Astrocyte of the spinal cord (primary cell): Measurements from ENCODE around the gene OPCML.

Experiments
- DNase-seq: peaks from one replicate; pipeline ENCODE4 v3.0.0; 2011; ENCODE audit warnings: low read depth, low spot score
- H3K4me3 ChIP-seq: 2 replicates; pipeline ENCODE4 v1.5.1; 2011; ENCODE audit warnings: low read depth, mild to moderate bottlenecking, low read length, moderate library complexity
- in situ Hi-C: cut with HindIII; loops from 2 replicates; pipeline ENCODE4 v1.10.0; 2017; ENCODE audit warnings: low sequenced_read_pairs
- TF ChIP-seq, protein P1 (sequence below): IDR thresholded peaks from 2 replicates; pipeline ENCODE4 v1.5.1; 2012; ENCODE audit warnings: low read depth, mild to moderate bottlenecking, low read length, inconsistent platforms

Gene OPCML

DNA sequence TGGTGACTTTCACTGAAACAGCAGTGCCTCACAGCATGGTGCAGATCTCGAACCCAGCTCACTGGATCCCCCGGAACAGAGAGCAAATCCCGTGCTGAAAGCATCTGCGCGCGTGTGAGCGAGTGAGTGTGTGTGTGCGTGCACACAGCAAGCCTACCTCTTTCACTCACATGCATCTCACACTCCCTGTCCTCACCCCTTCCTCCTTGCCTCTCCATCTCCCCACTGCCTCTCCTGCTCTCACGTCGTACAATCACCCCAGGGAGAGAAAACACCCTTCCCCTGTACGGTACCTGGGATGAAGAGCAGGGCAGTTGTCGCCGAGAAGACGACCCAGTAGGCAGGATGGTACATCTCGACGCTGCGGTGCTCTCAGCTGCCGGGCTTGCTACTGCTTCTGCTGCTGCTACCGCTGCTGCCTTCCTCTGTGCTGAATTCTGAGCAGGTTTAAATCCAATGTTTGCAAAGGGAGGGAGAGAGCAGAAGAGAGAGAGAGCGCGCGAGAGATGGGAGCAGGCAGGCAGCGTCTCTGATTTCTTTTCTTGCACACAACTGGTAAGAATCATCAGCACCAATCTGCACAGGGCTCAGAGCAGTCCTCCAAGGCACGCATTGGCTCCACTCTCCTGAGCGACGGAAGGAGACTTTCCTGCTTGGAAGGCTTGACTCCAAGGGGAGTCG, at the start of gene OPCML:
Gene OPCML, minus strand, starts transcription at position 531 of the 681 bp plus-strand sequence.
- in situ Hi-C loops, result no loop called here
- TF ChIP-seq, protein P1, sequence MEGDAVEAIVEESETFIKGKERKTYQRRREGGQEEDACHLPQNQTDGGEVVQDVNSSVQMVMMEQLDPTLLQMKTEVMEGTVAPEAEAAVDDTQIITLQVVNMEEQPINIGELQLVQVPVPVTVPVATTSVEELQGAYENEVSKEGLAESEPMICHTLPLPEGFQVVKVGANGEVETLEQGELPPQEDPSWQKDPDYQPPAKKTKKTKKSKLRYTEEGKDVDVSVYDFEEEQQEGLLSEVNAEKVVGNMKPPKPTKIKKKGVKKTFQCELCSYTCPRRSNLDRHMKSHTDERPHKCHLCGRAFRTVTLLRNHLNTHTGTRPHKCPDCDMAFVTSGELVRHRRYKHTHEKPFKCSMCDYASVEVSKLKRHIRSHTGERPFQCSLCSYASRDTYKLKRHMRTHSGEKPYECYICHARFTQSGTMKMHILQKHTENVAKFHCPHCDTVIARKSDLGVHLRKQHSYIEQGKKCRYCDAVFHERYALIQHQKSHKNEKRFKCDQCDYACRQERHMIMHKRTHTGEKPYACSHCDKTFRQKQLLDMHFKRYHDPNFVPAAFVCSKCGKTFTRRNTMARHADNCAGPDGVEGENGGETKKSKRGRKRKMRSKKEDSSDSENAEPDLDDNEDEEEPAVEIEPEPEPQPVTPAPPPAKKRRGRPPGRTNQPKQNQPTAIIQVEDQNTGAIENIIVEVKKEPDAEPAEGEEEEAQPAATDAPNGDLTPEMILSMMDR, result no peak
- no peak within 1 kb of the TSS for H3K4me3 ChIP-seq
- DNase-seq, result no peak

DNA sequence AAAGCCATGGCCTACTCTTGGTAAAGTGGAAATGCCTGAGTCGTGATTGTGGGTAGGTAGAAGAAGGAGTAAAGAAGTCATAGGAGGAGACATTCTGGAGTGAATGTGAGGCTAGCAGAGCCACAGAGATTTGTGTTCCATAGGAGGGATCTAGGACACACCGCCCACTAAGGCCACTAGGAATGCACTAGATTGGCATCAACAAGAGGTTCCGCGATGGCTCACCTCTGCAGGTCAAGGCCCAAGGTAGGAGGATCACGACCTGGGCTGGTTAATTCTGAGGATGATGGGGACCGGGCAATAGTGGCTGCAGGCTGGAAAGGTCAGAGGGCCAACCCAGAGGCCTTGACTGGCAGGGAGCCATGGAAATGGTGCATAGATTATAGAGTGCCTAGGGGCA, 48.8 kb upstream of the OPCML start:
- DNase-seq, result no peak
- H3K4me3 ChIP-seq, result no peak overlapping the region
- TF ChIP-seq, protein P1, result no peak
- in situ Hi-C loops, result no loop called here

DNA sequence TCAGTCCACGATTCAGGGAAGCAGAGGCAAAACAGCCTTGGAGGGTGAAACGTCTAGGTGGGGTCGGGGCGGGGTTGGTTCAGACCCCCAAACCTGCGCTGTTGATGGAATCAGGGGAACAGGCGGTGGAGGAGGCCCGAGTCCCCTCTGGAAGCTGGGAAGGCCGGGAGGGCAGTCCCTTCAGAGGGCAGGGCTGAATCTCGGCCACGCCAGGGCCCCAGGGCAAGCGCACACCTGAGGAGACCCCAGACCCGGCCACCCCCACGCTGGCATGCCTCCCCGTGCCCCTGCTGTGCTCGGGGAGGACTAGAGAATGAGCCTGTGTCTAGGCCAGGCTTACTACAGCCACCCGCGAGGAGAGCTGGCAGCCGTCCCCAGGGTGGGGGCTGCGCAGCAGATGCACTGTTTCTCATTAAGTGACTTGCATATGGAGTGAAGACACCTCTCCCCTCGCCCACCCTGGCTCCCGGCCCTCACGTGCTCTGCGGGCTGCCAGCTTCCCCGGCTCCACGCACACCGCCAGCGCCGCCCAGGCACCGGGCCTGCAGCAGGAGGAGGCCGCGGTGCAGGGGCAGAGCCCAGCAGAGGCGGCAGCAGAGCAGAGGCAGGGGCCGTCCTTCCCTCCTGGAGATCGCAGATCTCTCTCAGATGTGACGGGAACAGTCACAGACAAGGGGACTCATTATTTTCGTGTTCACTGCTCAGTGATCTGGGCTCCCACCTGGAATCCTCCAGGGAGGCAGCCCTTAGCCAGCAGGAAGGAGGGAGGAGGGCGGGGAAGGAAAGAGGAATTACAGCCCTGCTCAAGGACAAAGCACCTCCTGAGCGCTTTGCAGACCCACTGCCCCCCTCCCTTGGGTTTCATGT, 47.1 kb upstream of the OPCML start:
- in situ Hi-C loops, result no loop called here
- no peak overlapping the region for H3K4me3 ChIP-seq
- no peak for DNase-seq
- TF ChIP-seq, protein P1, result no peak

DNA sequence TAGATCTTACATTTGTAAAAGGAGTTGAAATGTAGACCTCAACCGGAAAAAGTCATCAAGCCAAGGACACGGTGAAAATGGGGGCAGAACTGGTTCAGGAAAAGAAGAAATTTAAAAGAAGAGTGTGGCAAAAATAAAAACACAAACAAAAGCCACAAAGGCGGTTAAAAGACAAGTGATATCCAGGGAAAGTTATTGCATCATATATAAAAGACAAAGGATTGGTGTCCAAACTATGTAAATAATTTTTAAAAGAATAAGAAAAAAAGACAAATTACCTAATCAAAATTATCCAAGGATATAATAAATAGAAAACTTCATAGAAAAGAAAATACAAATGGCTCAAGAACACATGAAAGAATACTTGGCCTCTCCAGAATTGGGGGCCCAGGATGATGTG, 45.1 kb upstream of the OPCML start:
- no peak overlapping the region for H3K4me3 ChIP-seq
- in situ Hi-C loops, result no loop called here
- no peak for DNase-seq
- TF ChIP-seq, protein P1, result no peak

DNA sequence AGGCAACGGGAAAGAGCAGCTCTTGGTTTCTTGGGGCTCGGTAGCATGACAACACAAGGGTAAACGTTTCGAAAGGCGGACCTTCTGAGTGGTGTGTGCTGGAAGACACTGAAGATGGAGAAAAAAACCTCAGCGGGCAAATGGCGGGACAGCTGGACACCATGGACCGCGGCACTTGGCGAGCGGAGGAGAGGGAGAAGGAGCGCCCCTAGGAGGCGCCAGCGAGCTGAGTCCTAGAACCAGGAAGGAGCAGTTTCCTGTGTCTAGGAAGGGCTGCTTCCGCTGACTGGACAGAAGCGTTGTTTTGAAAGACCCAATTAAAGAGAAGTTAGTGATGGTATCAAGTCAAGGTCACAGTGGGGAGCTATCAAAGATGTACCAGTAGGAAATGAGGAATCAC, 44.0 kb upstream of the OPCML start:
- TF ChIP-seq, protein P1, result no peak

DNA sequence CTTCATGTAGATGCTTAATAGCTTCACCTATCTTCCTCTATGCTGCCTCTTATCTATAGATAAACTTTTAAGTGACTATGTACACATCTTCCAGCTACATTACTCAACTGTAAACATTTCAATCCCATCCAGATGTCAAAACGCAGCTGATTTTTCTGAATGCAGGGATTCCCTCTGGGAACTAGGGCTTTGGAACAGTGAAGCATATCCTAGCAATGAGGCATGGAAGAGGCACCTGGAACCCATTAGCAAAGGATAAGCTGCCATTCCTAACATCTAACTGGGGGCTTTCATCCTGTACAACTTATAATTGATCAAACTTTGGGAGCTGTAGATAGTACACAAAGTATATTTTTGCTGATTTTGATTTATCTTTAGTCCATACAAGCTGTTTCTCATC, 40.8 kb upstream of the OPCML start:
- no peak for DNase-seq
- in situ Hi-C loops, result no loop called here
- no peak overlapping the region for H3K4me3 ChIP-seq
- TF ChIP-seq, protein P1, result no peak

More for the DNA sequence above, 44.0 kb upstream of the OPCML start:
- DNase-seq, result no peak
- in situ Hi-C loops, result no loop called here
- H3K4me3 ChIP-seq, result no peak overlapping the region
